ENCODE data around the gene PTPRN2. TPM values are rescaled to one million over a fixed set of nuclear protein-coding genes. Genes with fewer than 3 reads are reported as not detected.

Gene PTPRN2
- total RNA-seq, 2 experiments from 2014 or later = 0.70 TPM; not detected in 1

DNA sequence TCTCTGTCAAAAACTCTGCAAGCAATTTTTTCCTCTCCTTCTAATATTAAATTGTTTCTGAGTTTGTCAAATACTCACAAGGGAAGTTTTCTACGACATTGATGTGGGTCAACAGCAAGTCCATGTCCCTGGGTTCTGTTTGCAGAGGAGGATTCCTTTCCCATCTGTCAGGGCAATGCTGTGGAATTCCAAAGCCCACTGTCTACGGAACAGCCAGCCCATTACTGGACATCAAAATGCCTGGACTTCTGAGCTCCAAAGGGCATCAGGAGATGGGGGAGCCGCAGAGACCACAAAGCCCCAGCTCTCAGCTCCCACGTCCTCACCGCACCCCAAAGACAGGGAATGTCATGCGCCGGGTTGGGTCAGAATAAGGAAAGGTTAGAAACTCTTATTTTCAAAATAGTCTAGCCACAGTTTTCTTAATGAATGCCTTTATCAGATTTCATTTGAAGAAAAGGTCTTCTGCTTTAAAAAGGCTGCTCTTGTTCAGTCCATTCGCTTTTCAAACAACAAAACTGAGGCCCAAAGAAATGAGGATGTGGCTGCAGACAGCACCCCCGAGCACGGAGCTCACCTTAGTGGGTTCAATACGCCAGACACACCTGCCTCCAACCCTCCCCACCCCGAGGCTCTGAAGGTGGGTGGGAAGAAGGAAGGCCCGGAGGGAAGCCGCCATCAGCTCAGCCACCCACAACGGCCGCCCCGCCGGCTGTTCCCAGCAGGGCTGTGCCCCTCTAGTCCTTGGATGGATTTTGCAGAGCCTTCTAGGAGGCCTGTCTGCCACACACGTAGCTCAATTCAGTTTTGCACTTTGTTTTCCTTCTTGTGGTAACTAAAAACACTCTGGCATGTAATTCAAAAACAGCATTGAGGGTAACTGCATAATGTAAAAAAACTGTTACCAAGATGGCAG lies 44.7 kb downstream of the PTPRN2 start:
- Histone ChIP-seq H3K4me3 (ENCODE audit: low read depth, low read length, poor library complexity, severe bottlenecking) (no peak overlapping the region), H3K36me3 (ENCODE audit: insufficient read depth, low read length) (no peaks in the 10 kb centered on the region), H3K27ac (ENCODE audit: low read depth, low read length, poor library complexity, severe bottlenecking) (no peak overlapping the region), H3K9me3 (ENCODE audit: low read length) (no peaks in the 10 kb centered on the region), H2AFZ (ENCODE audit: low read length) (no peak overlapping the region), H3K9me2 (ENCODE audit: insufficient read depth, low read length) (no peaks in the 10 kb centered on the region), H3K4me2 (ENCODE audit: low read length) (no peak overlapping the region), H3K79me2 (ENCODE audit: insufficient read depth, low read depth, low read length) (no peaks in the 10 kb centered on the region), H4K20me1 (ENCODE audit: insufficient read depth, low read length) (no peaks in the 10 kb centered on the region), H3K4me1 (ENCODE audit: insufficient read depth, low read length, poor library complexity, severe bottlenecking) (peaks cover 12% of the 10 kb centered on the region)
- TF ChIP-seq, protein P1, sequence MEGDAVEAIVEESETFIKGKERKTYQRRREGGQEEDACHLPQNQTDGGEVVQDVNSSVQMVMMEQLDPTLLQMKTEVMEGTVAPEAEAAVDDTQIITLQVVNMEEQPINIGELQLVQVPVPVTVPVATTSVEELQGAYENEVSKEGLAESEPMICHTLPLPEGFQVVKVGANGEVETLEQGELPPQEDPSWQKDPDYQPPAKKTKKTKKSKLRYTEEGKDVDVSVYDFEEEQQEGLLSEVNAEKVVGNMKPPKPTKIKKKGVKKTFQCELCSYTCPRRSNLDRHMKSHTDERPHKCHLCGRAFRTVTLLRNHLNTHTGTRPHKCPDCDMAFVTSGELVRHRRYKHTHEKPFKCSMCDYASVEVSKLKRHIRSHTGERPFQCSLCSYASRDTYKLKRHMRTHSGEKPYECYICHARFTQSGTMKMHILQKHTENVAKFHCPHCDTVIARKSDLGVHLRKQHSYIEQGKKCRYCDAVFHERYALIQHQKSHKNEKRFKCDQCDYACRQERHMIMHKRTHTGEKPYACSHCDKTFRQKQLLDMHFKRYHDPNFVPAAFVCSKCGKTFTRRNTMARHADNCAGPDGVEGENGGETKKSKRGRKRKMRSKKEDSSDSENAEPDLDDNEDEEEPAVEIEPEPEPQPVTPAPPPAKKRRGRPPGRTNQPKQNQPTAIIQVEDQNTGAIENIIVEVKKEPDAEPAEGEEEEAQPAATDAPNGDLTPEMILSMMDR (conservative IDR thresholded peaks at IDR 0.05; ENCODE audit: low read length) = no peak
- no peak for TF ChIP-seq EZH2phosphoT487 (IDR thresholded peaks at IDR 0.05; ENCODE audit: borderline replicate concordance, low read depth, low read length)
- no peak for DNase-seq (ENCODE audit: low spot score)
- CTCF ChIA-PET (ENCODE audit: unreplicated experiment) = no interaction called here
- no TSS peak for BruUV-seq (replicated peaks)
- POLR2A ChIA-PET = no interaction called here
- intact Hi-C loops (cut with micrococcal nuclease; ENCODE audit: unreplicated experiment) = no loop called here

DNA sequence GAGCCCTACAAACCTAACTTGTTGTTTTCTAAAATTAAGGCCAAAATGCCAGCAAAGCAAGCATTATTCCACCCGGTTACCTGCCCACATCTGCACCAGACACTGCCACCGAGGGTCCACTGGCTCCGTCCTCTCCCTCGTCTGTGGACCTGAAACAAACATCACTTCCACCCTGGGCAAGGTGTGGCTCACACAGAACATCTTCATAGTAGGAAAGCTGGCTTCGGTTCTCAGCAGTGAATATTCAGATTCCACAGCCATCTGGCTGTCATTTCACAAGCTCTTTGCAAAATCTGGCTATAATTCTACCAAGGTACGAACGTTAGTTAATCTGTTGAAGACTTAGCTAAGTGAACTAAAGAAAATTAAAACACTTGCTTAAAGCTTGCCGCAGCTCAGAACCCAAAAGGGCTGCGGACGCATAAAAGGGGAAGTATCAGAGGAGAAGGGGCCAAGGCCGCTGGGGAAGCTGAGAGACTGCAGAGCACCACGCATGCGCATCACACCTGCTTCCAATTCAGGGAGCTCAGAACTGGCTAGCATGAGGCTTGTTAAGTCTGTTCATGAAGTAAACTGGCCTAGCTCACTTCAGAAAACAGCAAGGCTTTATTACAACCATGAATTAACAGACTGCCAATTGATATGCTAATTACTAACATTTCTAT lies 46.1 kb downstream of the PTPRN2 start:
- Histone ChIP-seq H3K9me2 (ENCODE audit: insufficient read depth, low read length) (no peaks in the 10 kb centered on the region), H4K20me1 (ENCODE audit: insufficient read depth, low read length) (no peaks in the 10 kb centered on the region), H3K36me3 (ENCODE audit: insufficient read depth, low read length) (no peaks in the 10 kb centered on the region), H3K4me1 (ENCODE audit: insufficient read depth, low read length, poor library complexity, severe bottlenecking) (peaks cover 12% of the 10 kb centered on the region), H3K9me3 (ENCODE audit: low read length) (no peaks in the 10 kb centered on the region), H3K4me2 (ENCODE audit: low read length) (peak overlapping the region; percentile 61), H3K27ac (ENCODE audit: low read depth, low read length, poor library complexity, severe bottlenecking) (no peak overlapping the region), H3K79me2 (ENCODE audit: insufficient read depth, low read depth, low read length) (no peaks in the 10 kb centered on the region), H2AFZ (ENCODE audit: low read length) (peak overlapping the region; percentile 80), H3K4me3 (ENCODE audit: low read depth, low read length, poor library complexity, severe bottlenecking) (no peak overlapping the region)
- peak; percentile 81 for DNase-seq (ENCODE audit: low spot score)
- ChIA-PET CTCF (ENCODE audit: unreplicated experiment) (no interaction called here), POLR2A (interaction anchor here (0.6 kb wide), 1 partner anchor 323 kb away, joined by 3 read pairs; no protein-coding TSS in a partner anchor)
- intact Hi-C loops (cut with micrococcal nuclease; ENCODE audit: unreplicated experiment) = no loop called here
- no TSS peak for BruUV-seq (replicated peaks)
- TF ChIP-seq, protein P1 (conservative IDR thresholded peaks at IDR 0.05; ENCODE audit: low read length) = no peak
- no peak for TF ChIP-seq EZH2phosphoT487 (IDR thresholded peaks at IDR 0.05; ENCODE audit: borderline replicate concordance, low read depth, low read length)

All from OCI-LY7 (cell line).